BLaER1 (cell line): ENCODE measurements around the gene TRMT61B.

Source experiments
- H3K27ac ChIP-seq: shearing (Covaris generic); formaldehyde crosslinking; 2 replicates; pipeline ENCODE4 v1.8.1; 2022
- H3K27me3 ChIP-seq: shearing (Covaris generic); formaldehyde crosslinking; 2 replicates; pipeline ENCODE4 v1.8.1; 2022
- H3K36me3 ChIP-seq: shearing (Covaris generic); formaldehyde crosslinking; 2 replicates; pipeline ENCODE4 v1.8.1; 2022
- H3K4me1 ChIP-seq: shearing (Covaris generic); formaldehyde crosslinking; 2 replicates; pipeline ENCODE4 v1.8.1; 2022
- H3K4me2 ChIP-seq: shearing (Covaris generic); formaldehyde crosslinking; 2 replicates; pipeline ENCODE4 v1.8.1; 2022
- H3K4me3 ChIP-seq: shearing (Covaris generic); formaldehyde crosslinking; 2 replicates; pipeline ENCODE4 v1.8.1; 2022
- H3K9ac ChIP-seq: shearing (Covaris generic); formaldehyde crosslinking; 2 replicates; pipeline ENCODE4 v1.8.1; 2022
- H3K9me3 ChIP-seq: shearing (Covaris generic); formaldehyde crosslinking; 2 replicates; pipeline ENCODE4 v1.8.1; 2022
- H4K20me1 ChIP-seq: shearing (Covaris generic); formaldehyde crosslinking; 2 replicates; pipeline ENCODE4 v1.8.1; 2022
- Cebpa-rat ChIP-seq: shearing (Covaris generic); IDR thresholded peaks from 2 replicates; pipeline ENCODE4 v1.8.1; 2022

Gene TRMT61B

DNA sequence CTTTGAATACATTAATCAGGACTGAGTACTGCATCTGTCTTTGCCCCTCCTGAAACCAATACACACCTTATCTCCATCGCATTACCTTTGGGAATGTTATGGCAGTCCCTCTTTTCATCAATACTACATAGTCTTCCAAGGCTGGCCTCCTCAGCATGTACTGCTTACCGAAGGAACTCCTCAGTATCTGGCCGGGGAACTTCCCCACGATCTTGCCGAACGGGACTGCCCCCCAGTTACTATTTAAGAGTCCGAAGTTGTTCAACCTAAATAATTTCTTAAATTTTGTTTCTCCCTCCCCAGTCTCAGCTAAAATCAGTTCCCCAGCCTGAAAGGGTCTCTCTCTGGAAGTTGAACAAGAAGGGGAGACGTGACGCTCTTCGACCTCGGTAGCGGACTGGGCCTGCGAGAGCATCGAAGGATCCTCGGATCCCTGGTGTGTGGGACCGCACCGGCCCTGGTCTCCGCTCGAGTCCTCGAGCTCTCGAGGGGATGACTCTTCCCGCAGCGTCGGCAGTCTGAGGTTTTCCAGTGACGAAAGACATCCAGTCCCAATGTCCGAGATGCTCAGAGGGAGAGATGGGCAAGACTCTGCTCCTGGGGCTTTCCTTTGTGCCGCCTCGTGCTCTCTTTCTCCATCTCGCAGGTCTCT lies 489 bp downstream of the TRMT61B start:
- Histone ChIP-seq H3K4me2 (peak overlapping the region; percentile 94), H3K36me3 (peaks cover 24% of the 10 kb centered on the region), H3K27ac (peak overlapping the region; percentile 68), H3K9me3 (no peaks in the 10 kb centered on the region), H4K20me1 (peaks cover 42% of the 10 kb centered on the region), H3K27me3 (no peaks in the 10 kb centered on the region), H3K4me3 (peak overlapping the region; percentile 77), H3K4me1 (peaks cover 40% of the 10 kb centered on the region), H3K9ac (peak overlapping the region; percentile 86)
- TF ChIP-seq Cebpa-rat: no peak

GRCh38 chr2:28868611-28869010 lies 1.5 kb downstream of the TRMT61B start:
- no peak for TF ChIP-seq Cebpa-rat
- Histone ChIP-seq H4K20me1 (peaks cover 52% of the 10 kb centered on the region), H3K27ac (no peak overlapping the region), H3K4me1 (peaks cover 40% of the 10 kb centered on the region), H3K9ac (peak overlapping the region; percentile 86), H3K4me2 (peak overlapping the region; percentile 94), H3K36me3 (peaks cover 30% of the 10 kb centered on the region), H3K4me3 (peak overlapping the region; percentile 77), H3K27me3 (no peaks in the 10 kb centered on the region), H3K9me3 (no peaks in the 10 kb centered on the region)

DNA sequence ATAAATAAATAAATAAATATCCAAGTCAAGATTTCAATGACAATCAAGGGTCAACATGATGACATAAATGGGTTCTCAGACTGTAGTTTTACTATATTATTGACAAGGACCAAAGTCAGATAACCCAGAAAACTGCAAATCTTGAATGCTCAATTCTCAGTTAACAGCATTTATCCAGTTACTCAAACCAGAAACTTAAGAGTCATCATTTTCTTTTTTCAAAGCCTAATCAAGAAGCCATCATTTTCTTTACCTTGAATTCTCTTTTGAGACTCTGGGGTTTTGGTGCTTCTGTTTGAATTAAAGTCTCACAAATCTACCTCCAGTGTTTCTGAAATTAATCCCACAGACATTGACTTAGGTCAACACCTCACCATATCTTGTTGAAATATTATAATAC lies 14.1 kb downstream of the TRMT61B start:
- no peak overlapping the region for H3K4me3 ChIP-seq
- no peaks in the 10 kb centered on the region for H3K9me3 ChIP-seq
- no peaks in the 10 kb centered on the region for H3K4me1 ChIP-seq
- H3K4me2 ChIP-seq: no peak overlapping the region
- peaks cover 11% of the 10 kb centered on the region; the same call in 1 of the 2 replicates for H4K20me1 ChIP-seq
- no peaks in the 10 kb centered on the region for H3K27me3 ChIP-seq
- H3K36me3 ChIP-seq: peaks cover 70% of the 10 kb centered on the region
- H3K9ac ChIP-seq: no peak overlapping the region
- no peak overlapping the region for H3K27ac ChIP-seq
- TF ChIP-seq Cebpa-rat: no peak

DNA sequence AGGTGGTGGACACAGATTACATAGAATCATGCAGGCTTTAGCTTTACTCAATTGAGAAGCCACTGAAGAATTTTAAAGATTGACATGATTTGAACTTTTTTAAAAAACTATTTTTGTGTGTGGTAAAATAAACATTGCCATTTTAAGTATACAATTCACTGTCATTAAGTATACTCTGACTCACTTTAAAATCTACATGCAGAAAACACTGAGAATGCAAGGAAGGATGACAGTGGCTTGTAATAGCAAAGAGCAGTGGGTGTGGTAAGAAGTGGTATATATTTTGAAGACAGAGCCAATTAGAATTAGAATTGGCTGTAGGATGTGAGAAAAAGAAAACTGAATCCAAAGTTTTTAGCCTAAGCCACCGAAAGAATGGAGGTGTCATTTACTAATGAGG lies 14.9 kb downstream of the TRMT61B start:
- no peak overlapping the region for H3K9ac ChIP-seq
- no peaks in the 10 kb centered on the region for H3K9me3 ChIP-seq
- no peak overlapping the region for H3K27ac ChIP-seq
- peaks cover 62% of the 10 kb centered on the region for H3K36me3 ChIP-seq
- peaks cover 11% of the 10 kb centered on the region; the same call in 1 of the 2 replicates for H4K20me1 ChIP-seq
- H3K4me2 ChIP-seq: no peak overlapping the region
- H3K4me3 ChIP-seq: no peak overlapping the region
- no peaks in the 10 kb centered on the region for H3K27me3 ChIP-seq
- TF ChIP-seq Cebpa-rat: no peak
- H3K4me1 ChIP-seq: no peaks in the 10 kb centered on the region

DNA sequence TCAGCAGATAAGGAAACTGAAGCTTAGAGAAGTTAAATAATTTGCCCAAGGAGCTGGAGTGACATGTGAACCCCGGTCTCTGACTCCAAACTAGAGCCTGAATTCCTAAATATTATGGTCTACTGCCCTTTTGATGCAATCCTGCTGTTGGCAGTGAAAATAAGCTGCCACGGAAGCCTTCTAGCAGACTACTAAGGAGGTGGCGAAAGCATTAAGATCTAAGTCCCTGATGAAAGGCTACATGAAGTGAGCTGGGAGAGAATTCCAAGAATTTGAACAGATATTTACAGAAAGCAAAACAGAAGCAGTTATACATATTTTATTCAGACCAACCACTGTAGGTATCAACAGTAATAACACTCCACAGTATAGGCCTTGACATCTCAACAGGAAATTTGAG lies 28.1 kb downstream of the TRMT61B start:
- Histone ChIP-seq H4K20me1 (no peaks in the 10 kb centered on the region), H3K4me1 (no peaks in the 10 kb centered on the region), H3K9ac (no peak overlapping the region), H3K36me3 (peaks cover 14% of the 10 kb centered on the region), H3K9me3 (no peaks in the 10 kb centered on the region), H3K27me3 (no peaks in the 10 kb centered on the region), H3K4me3 (no peak overlapping the region), H3K4me2 (no peak overlapping the region), H3K27ac (no peak overlapping the region)
- no peak for TF ChIP-seq Cebpa-rat

DNA sequence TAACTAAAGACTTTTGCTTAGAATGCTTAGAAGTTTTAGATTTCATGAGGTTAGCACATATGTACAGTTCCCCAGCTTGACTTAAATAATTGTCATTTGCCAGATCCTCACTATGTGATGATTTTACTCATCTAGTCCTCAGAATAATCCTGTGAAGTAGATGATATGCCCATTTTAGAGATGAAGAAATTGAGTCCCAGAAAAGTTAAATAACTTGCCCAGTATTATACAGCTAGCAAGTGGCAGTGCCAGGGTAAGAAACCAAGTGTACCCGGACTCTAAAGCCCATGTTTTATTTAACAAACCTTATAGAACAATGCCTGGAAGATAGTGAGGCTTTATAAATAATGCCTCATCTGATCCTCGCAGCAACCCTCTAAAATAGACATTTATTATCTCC lies 31.1 kb downstream of the TRMT61B start:
- H3K27ac ChIP-seq: no peak overlapping the region
- H3K27me3 ChIP-seq: no peaks in the 10 kb centered on the region
- H3K4me3 ChIP-seq: no peak overlapping the region
- no peaks in the 10 kb centered on the region for H3K36me3 ChIP-seq
- no peak overlapping the region for H3K9ac ChIP-seq
- no peaks in the 10 kb centered on the region for H4K20me1 ChIP-seq
- no peak for TF ChIP-seq Cebpa-rat
- H3K9me3 ChIP-seq: no peaks in the 10 kb centered on the region
- H3K4me2 ChIP-seq: no peak overlapping the region
- H3K4me1 ChIP-seq: no peaks in the 10 kb centered on the region

DNA sequence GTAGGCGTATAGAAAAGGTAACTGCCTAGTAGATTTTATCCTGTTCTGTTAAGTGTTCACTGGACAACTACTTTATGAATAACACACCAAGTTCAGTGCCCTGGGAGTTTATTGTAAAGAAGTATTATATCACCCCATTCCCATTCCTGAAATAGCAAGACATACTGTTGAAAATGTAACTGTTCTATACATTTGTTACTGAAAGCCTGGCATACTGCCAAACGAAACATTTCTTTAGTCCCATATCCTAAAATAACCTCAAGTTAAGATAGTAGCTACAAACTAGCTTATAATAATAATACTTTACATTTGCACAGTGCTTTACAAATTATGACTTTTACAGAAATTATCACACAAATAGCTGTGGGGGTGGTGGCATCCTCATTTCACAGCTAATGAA lies 34.3 kb downstream of the TRMT61B start:
- Histone ChIP-seq H3K4me3 (no peak overlapping the region), H3K27me3 (no peaks in the 10 kb centered on the region), H3K4me1 (no peaks in the 10 kb centered on the region), H4K20me1 (no peaks in the 10 kb centered on the region), H3K4me2 (no peak overlapping the region), H3K9me3 (no peaks in the 10 kb centered on the region), H3K27ac (no peak overlapping the region), H3K9ac (no peak overlapping the region), H3K36me3 (no peaks in the 10 kb centered on the region)
- no peak for TF ChIP-seq Cebpa-rat

DNA sequence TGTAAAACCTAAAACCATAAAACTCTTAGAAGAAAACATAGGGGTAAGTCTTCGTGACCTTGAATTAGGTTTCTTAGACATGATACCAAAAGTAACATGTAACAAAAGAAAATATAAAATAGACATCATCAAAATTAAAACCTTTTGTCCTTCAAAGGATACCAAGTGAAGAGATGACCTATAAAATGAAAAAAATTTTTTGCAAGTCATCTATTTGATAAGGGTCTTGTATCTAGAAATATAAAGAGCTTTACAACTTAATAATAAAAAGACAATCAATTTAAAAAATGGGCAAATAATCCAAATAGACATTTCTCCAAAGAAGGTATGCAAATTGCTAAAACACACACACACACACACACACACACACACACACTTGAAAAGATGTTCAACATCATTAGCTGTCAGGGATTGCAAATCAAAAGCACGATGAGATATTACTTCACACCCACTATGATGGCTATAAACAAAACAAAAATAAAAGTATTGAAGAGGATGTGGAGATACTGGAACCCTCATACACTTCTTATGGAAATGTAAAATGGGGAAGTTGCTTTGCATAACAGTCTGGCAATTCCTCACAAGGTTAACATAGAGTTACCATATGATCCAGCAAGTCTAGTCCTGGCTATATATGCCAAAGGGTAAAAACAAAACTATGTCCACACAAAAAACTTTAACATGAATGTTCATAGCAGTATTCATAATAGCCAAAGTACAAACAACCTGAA lies 36.2 kb downstream of the TRMT61B start:
- Histone ChIP-seq H3K4me1 (no peaks in the 10 kb centered on the region), H3K9ac (no peak overlapping the region), H3K27me3 (no peaks in the 10 kb centered on the region), H3K4me2 (no peak overlapping the region), H3K4me3 (no peak overlapping the region), H3K9me3 (no peaks in the 10 kb centered on the region), H3K36me3 (no peaks in the 10 kb centered on the region), H3K27ac (no peak overlapping the region), H4K20me1 (no peaks in the 10 kb centered on the region)
- TF ChIP-seq Cebpa-rat: no peak

DNA sequence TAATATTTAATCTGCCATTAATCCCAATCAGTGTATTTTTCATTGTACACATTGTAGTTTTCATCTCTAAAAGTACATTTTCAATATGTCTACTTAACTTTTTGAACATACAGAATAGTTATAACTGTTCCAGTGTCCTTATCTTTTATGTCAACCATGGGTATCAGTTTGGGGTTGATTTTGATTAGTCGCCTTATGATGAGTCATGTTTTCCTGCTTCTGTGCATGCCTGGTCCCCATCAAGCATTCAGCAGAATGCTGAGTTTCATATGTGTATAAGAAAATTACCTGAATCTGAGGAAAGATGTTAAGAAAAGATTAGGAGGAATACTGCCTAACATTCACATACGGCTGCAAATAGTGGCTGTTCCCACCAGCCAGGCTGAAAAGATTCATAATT lies 41.7 kb downstream of the TRMT61B start:
- no peaks in the 10 kb centered on the region for H4K20me1 ChIP-seq
- TF ChIP-seq Cebpa-rat: no peak
- H3K9me3 ChIP-seq: no peaks in the 10 kb centered on the region

GRCh38 chr2:28824870-28825269 lies 45.2 kb downstream of the TRMT61B start:
- Histone ChIP-seq H3K4me3 (no peak overlapping the region), H3K9me3 (no peaks in the 10 kb centered on the region), H4K20me1 (no peaks in the 10 kb centered on the region), H3K27ac (no peak overlapping the region), H3K4me1 (no peaks in the 10 kb centered on the region), H3K36me3 (no peaks in the 10 kb centered on the region), H3K9ac (no peak overlapping the region), H3K4me2 (no peak overlapping the region), H3K27me3 (no peaks in the 10 kb centered on the region)
- TF ChIP-seq Cebpa-rat: no peak

More for the DNA sequence above, 41.7 kb downstream of the TRMT61B start:
- no peaks in the 10 kb centered on the region for H3K36me3 ChIP-seq
- H3K9ac ChIP-seq: no peak overlapping the region
- no peaks in the 10 kb centered on the region for H3K27me3 ChIP-seq
- no peak overlapping the region for H3K4me3 ChIP-seq
- no peaks in the 10 kb centered on the region for H3K4me1 ChIP-seq
- no peak overlapping the region for H3K27ac ChIP-seq
- H3K4me2 ChIP-seq: no peak overlapping the region
